ENCODE data around the gene MYRIP. TPM values are rescaled to one million over a fixed set of nuclear protein-coding genes. Genes with fewer than 3 reads are reported as not detected.

MYRIP gene
- total and polyA plus RNA-seq, 12 donors = 0.45 to 2.7 (median 1.3) TPM

GRCh38 chr3:40047406-40047805 is 238.0 kb downstream of the MYRIP start:
- TF ChIP-seq, protein P1, sequence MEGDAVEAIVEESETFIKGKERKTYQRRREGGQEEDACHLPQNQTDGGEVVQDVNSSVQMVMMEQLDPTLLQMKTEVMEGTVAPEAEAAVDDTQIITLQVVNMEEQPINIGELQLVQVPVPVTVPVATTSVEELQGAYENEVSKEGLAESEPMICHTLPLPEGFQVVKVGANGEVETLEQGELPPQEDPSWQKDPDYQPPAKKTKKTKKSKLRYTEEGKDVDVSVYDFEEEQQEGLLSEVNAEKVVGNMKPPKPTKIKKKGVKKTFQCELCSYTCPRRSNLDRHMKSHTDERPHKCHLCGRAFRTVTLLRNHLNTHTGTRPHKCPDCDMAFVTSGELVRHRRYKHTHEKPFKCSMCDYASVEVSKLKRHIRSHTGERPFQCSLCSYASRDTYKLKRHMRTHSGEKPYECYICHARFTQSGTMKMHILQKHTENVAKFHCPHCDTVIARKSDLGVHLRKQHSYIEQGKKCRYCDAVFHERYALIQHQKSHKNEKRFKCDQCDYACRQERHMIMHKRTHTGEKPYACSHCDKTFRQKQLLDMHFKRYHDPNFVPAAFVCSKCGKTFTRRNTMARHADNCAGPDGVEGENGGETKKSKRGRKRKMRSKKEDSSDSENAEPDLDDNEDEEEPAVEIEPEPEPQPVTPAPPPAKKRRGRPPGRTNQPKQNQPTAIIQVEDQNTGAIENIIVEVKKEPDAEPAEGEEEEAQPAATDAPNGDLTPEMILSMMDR (IDR thresholded peaks at IDR 0.05) = no peak
- no peaks in the 10 kb centered on the region for H3K36me3 ChIP-seq
- no peaks in the 10 kb centered on the region for H3K4me1 ChIP-seq
- ATAC-seq (no peak), DNase-seq (no peak)
- WGBS, 2 donors = 93 to 97% methylated on average over 2 of the region's 2 CpGs
- H3K9me3 ChIP-seq = peaks cover 0 to 23% (median 5%) of the 10 kb centered on the region in 11 donors
- no peak overlapping the region for H3K27ac ChIP-seq
- H3K27me3 ChIP-seq = peaks cover 0 to 5% (median 0%) of the 10 kb centered on the region in 7 donors
- no peak overlapping the region for H3K4me3 ChIP-seq
- intact Hi-C loops (cut with DNase I) = no loop called here

- ATAC-seq (no peak), DNase-seq (no peak)
- Histone ChIP-seq H3K4me3 (no peak overlapping the region), H3K9me3 (peaks cover 0 to 23% (median 5%) of the 10 kb centered on the region in 11 donors), H3K27me3 (no peaks in the 10 kb centered on the region), H3K27ac (no peak overlapping the region), H3K36me3 (no peaks in the 10 kb centered on the region), H3K4me1 (no peaks in the 10 kb centered on the region)
- TF ChIP-seq, protein P1 (IDR thresholded peaks at IDR 0.05) = no peak
- WGBS, 2 donors = 98 to 100% methylated on average over 1 of the region's 1 CpG
- intact Hi-C loops (cut with DNase I) = no loop called here
These were observed 244.3 kb downstream of the MYRIP start for GRCh38 chr3:40053663-40054062.

DNA sequence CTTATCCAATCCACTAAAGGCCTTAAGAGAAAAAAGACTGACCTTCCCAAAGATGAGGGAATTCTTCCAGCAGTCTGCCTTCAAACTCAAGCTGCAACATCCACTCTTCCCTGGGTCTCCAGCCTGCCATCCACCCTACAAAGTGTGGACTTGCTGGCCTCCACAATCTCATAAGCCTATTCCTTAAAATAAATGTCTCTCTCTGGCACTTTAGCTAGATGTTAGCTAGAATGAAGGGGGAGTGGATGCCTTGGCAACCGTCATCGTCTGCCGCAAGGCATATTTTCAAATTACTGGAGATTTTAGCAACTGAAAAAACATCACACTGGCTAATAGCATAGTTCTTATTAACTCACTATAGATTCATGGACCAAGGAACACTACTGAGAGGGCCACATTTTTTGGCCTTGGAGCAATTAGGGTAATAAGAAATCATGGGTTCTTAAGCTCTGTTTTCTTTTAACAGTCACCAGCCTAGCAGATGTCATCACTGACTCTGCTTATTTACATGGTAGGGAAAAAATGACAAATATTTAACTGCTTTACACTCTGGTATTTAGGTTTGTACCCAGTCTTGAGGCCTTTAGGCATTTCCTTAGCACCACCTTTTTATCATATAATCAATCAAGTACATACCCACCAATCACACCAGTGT is 245.3 kb downstream of the MYRIP start:
- H3K27ac ChIP-seq = no peak overlapping the region
- TF ChIP-seq, protein P1 (IDR thresholded peaks at IDR 0.05) = no peak
- intact Hi-C loops (cut with DNase I) = no loop called here

GRCh38 chr3:40055361-40055760 is 246.0 kb downstream of the MYRIP start:
- WGBS, 2 donors = 91 to 96% methylated on average over 1 of the region's 1 CpG

More for the DNA sequence above, 245.3 kb downstream of the MYRIP start:
- no peak overlapping the region for H3K4me3 ChIP-seq
- no peak for DNase-seq
- ATAC-seq = no peak
- 69 to 78% methylated on average over 3 of the region's 3 CpGs for WGBS, 2 donors
- no peaks in the 10 kb centered on the region for H3K27me3 ChIP-seq
- no peaks in the 10 kb centered on the region for H3K4me1 ChIP-seq
- no peaks in the 10 kb centered on the region for H3K36me3 ChIP-seq
- peaks cover 0 to 18% (median 5%) of the 10 kb centered on the region in 11 donors for H3K9me3 ChIP-seq

More at GRCh38 chr3:40055361-40055760, 246.0 kb downstream of the MYRIP start:
- no peak overlapping the region for H3K4me3 ChIP-seq
- no peaks in the 10 kb centered on the region for H3K36me3 ChIP-seq
- DNase-seq (no peak), ATAC-seq (no peak)
- no peaks in the 10 kb centered on the region for H3K27me3 ChIP-seq
- intact Hi-C loops (cut with DNase I) = no loop called here
- TF ChIP-seq, protein P1 (IDR thresholded peaks at IDR 0.05) = no peak
- no peaks in the 10 kb centered on the region for H3K4me1 ChIP-seq
- H3K9me3 ChIP-seq = peaks cover 0 to 12% (median 1%) of the 10 kb centered on the region in 11 donors
- H3K27ac ChIP-seq = no peak overlapping the region

All from heart right ventricle (tissue), 16 donors.